ENCODE measurements around the gene TMEM109.

Gene TMEM109

GRCh38 chr11:60913793-60914632, at the start of gene TMEM109:
Gene TMEM109 (plus strand): TSS chr11:60914158. CDS start chr11:60919694, 5,536 bp downstream.
- peak; percentile 76 to 82 for DNase-seq (ENCODE audit: low read depth in 2 of 2)

GRCh38 chr11:60864856-60865513, 49.0 kb upstream of the TMEM109 start:
- DNase-seq (ENCODE audit: low read depth in 2 of 2): no peak

- DNase-seq (ENCODE audit: low read depth in 2 of 2): no peak
These were observed 46.8 kb upstream of the TMEM109 start, which contains the start of gene ZP1 for GRCh38 chr11:60866911-60867870. Gene ZP1 (plus strand): TSS chr11:60867542. CDS start chr11:60867562, 20 bp downstream.

GRCh38 chr11:60867871-60868681, 45.9 kb upstream of the TMEM109 start:
- DNase-seq (ENCODE audit: low read depth in 2 of 2): no peak

- DNase-seq (ENCODE audit: low read depth in 2 of 2): no peak
These were observed 45.1 kb upstream of the TMEM109 start for GRCh38 chr11:60868682-60869450.

GRCh38 chr11:60869451-60869825, 44.5 kb upstream of the TMEM109 start:
- no peak for DNase-seq (ENCODE audit: low read depth in 2 of 2)

- DNase-seq (ENCODE audit: low read depth in 2 of 2): no peak
These were observed 43.7 kb upstream of the TMEM109 start for GRCh38 chr11:60870276-60870675.

GRCh38 chr11:60870733-60871377, 43.1 kb upstream of the TMEM109 start:
- DNase-seq (ENCODE audit: low read depth in 2 of 2): no peak

- no peak for DNase-seq (ENCODE audit: low read depth in 2 of 2)
These were observed 42.4 kb upstream of the TMEM109 start for GRCh38 chr11:60871378-60872061.

- DNase-seq (ENCODE audit: low read depth in 2 of 2): no peak
These were observed 41.6 kb upstream of the TMEM109 start for GRCh38 chr11:60872124-60872960.

GRCh38 chr11:60872961-60873524, 40.9 kb upstream of the TMEM109 start:
- DNase-seq (ENCODE audit: low read depth in 2 of 2): no peak

GRCh38 chr11:60873533-60873932, 40.4 kb upstream of the TMEM109 start:
- no peak for DNase-seq (ENCODE audit: low read depth in 2 of 2)

GRCh38 chr11:60874421-60875365, 39.3 kb upstream of the TMEM109 start:
- DNase-seq (ENCODE audit: low read depth in 2 of 2): no peak

GRCh38 chr11:60875366-60876167, 38.4 kb upstream of the TMEM109 start:
- DNase-seq (ENCODE audit: low read depth in 2 of 2): no peak

GRCh38 chr11:60876168-60876485, 37.8 kb upstream of the TMEM109 start:
- no peak for DNase-seq (ENCODE audit: low read depth in 2 of 2)

Data from stimulated activated CD8-positive, alpha-beta memory T cell treated with anti-CD3 and anti-CD28 coated beads, Interleukin-7, amount 100 ng/mL, for 4 hours (primary cell).